IPS-20b (cell line): Measurements from ENCODE around the gene SNAPC4.
"Not testable (repeated sequence)": the region's sequence is repeated elsewhere in the genome, so short reads cannot be mapped to it uniquely, and the experiment has no call there.

Source experiments
- H3K27ac ChIP-seq: one replicate; pipeline ENCODE4 v1.5.1; 2013; ENCODE audit warnings: low read length
- H3K27me3 ChIP-seq: 2 replicates; pipeline ENCODE4 v1.6.1; 2013; ENCODE audit warnings: mild to moderate bottlenecking, low read length, inconsistent platforms; ENCODE audit not compliant: insufficient read depth
- H3K36me3 ChIP-seq: 2 replicates; pipeline ENCODE4 v1.6.1; 2013; ENCODE audit warnings: low read depth, mild to moderate bottlenecking, inconsistent platforms, low read length, moderate library complexity; ENCODE audit not compliant: insufficient read depth
- H3K4me1 ChIP-seq: 2 replicates; pipeline ENCODE4 v1.6.1; 2013; ENCODE audit warnings: mild to moderate bottlenecking, control low read depth, inconsistent platforms, low read length, moderate library complexity; ENCODE audit not compliant: insufficient read depth
- H3K4me3 ChIP-seq: 2 replicates; pipeline ENCODE4 v1.5.1; 2013; ENCODE audit warnings: mild to moderate bottlenecking, low read length, inconsistent platforms
- H3K9ac ChIP-seq: 2 replicates; pipeline ENCODE4 v1.6.1; 2013; ENCODE audit warnings: low read depth, mild to moderate bottlenecking, inconsistent platforms, low read length, moderate library complexity
- H3K9me3 ChIP-seq: 2 replicates; pipeline ENCODE4 v1.6.1; 2013; ENCODE audit warnings: mild to moderate bottlenecking, low read depth, low read length, inconsistent platforms; ENCODE audit not compliant: insufficient read depth

The SNAPC4 gene

GRCh38 chr9:136353757-136354488 lies 46.0 kb downstream of the SNAPC4 start:
- Histone ChIP-seq H3K27ac (no peak overlapping the region), H3K9me3 (no peaks in the 10 kb centered on the region), H3K27me3 (no peaks in the 10 kb centered on the region), H3K36me3 (no peaks in the 10 kb centered on the region), H3K9ac (no peak overlapping the region), H3K4me1 (no peaks in the 10 kb centered on the region), H3K4me3 (no peak overlapping the region)

DNA sequence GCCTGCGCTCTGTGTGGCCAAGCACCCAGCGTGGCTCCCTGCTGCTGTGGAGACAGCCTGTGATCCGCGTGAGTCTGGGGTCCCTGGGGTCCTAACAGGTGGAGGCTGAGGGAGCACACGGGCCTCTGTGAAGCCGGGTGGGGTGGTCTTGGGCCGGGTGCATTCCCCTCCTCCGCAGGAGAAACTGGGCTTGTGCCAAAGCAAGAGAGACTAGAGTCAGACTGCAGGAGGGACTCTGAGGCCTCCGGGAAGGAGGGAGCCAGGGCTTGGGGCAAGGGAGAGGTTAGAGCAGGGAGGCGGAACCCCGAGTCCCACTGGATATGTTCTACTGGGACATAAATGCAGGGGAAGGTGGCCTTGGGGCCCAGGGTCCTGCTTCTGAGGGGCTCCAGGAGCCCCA lies 46.9 kb downstream of the SNAPC4 start:
- no peaks in the 10 kb centered on the region for H3K27me3 ChIP-seq
- no peak overlapping the region for H3K4me3 ChIP-seq
- H3K4me1 ChIP-seq: no peaks in the 10 kb centered on the region
- no peak overlapping the region for H3K9ac ChIP-seq
- no peak overlapping the region for H3K27ac ChIP-seq
- no peaks in the 10 kb centered on the region for H3K9me3 ChIP-seq
- H3K36me3 ChIP-seq: no peaks in the 10 kb centered on the region

DNA sequence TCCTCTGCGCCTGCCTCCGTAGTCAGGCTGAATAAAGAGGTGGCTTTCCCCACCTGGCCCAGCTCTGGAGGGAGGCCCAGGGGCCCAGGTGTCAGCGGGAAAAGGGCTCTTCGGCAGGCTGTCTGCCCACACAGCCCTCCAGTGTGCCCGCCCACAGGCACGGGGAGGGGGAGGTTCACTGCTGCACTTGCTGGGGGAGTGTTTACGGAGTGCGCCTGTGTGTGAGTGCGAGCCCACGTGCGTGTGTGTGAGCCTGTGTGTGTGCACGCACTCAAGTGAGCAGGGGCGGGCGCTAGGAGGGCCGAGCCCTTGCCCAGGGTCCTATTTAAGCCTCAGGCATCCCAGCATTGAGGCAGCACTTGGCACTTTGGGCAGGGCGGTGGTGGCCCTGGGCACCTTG lies 47.3 kb downstream of the SNAPC4 start:
- no peaks in the 10 kb centered on the region for H3K36me3 ChIP-seq
- no peaks in the 10 kb centered on the region for H3K27me3 ChIP-seq
- H3K4me1 ChIP-seq: no peaks in the 10 kb centered on the region
- no peak overlapping the region for H3K9ac ChIP-seq
- H3K4me3 ChIP-seq: no peak overlapping the region
- H3K9me3 ChIP-seq: no peaks in the 10 kb centered on the region
- no peak overlapping the region for H3K27ac ChIP-seq

- H3K4me1 ChIP-seq, H3K4me3 ChIP-seq, H3K27me3 ChIP-seq: not testable (repeated sequence)
These were observed 48.1 kb downstream of the SNAPC4 start for GRCh38 chr9:136351868-136352267.

DNA sequence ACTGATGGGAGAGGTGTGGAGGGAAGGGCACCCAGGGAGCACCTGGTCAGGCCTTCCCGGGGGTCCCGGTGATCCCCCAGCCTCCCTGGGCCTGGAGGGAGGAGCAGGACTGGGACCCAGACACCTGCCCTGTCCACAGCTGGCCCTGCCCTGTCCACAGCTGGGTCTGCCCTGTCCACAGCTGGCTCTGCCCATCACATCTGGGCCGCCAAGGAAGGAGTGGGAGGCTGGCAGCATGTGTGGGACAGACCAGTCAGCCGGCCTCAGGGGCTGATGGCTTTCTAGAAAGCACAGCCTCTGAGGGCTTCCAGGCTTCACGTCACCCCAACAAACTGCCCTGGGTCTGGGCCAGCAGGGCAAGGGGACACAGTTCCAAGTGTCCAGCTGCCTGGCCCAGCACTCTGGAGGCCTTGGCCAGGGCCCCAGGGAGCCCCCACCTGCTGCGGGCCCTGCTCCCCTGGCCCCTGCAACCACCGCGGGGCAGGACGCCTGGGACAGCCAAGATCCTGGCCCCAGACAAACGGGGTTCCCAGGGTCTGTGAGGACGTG lies 48.6 kb downstream of the SNAPC4 start:
- H3K9me3 ChIP-seq: no peaks in the 10 kb centered on the region
- no peaks in the 10 kb centered on the region for H3K36me3 ChIP-seq
- H3K9ac ChIP-seq: no peak overlapping the region
- H3K4me3 ChIP-seq: no peak overlapping the region
- H3K27me3 ChIP-seq: no peaks in the 10 kb centered on the region
- no peak overlapping the region for H3K27ac ChIP-seq
- H3K4me1 ChIP-seq: no peaks in the 10 kb centered on the region

More at GRCh38 chr9:136351868-136352267, 48.1 kb downstream of the SNAPC4 start:
- not testable (repeated sequence) for H3K36me3 ChIP-seq, H3K9me3 ChIP-seq, H3K9ac ChIP-seq, H3K27ac ChIP-seq
